ENCODE results near the gene IGFBP3.

IGFBP3 gene

GRCh38 chr7:45921699-45922519, 837 bp upstream of the IGFBP3 start:
- peak in 1 of 2 donors; percentile 31 for DNase-seq

GRCh38 chr7:45921381-45921698, 268 bp upstream of the IGFBP3 start:
- no peak for DNase-seq

- no peak for DNase-seq
These were observed 1.0 kb downstream of the IGFBP3 start for GRCh38 chr7:45919993-45920459.

GRCh38 chr7:45919231-45919784, 1.8 kb downstream of the IGFBP3 start:
- peak in 1 of 2 donors; percentile 10 for DNase-seq

- no peak for DNase-seq
These were observed 2.5 kb downstream of the IGFBP3 start for GRCh38 chr7:45918556-45918955.

GRCh38 chr7:45917658-45918057, 3.4 kb downstream of the IGFBP3 start:
- peak; percentile 49 to 58 for DNase-seq

GRCh38 chr7:45917064-45917463, 4.0 kb downstream of the IGFBP3 start:
- no peak for DNase-seq

GRCh38 chr7:45915606-45916005, 5.5 kb downstream of the IGFBP3 start:
- no peak for DNase-seq

- no peak for DNase-seq
These were observed 6.2 kb downstream of the IGFBP3 start for GRCh38 chr7:45914911-45915310.

- DNase-seq: no peak
These were observed 8.1 kb downstream of the IGFBP3 start for GRCh38 chr7:45912972-45913371.

GRCh38 chr7:45911311-45911710, 9.8 kb downstream of the IGFBP3 start:
- DNase-seq: no peak

GRCh38 chr7:45910855-45911254, 10.2 kb downstream of the IGFBP3 start:
- DNase-seq: no peak

GRCh38 chr7:45909561-45909960, 11.5 kb downstream of the IGFBP3 start:
- DNase-seq: no peak

- DNase-seq: no peak
These were observed 18.3 kb downstream of the IGFBP3 start for GRCh38 chr7:45902820-45903219.

GRCh38 chr7:45901566-45901965, 19.5 kb downstream of the IGFBP3 start:
- no peak for DNase-seq

GRCh38 chr7:45898222-45898621, 22.9 kb downstream of the IGFBP3 start:
- DNase-seq: no peak

GRCh38 chr7:45897042-45897690, 23.9 kb downstream of the IGFBP3 start:
- no peak for DNase-seq

- no peak for DNase-seq
These were observed 26.4 kb downstream of the IGFBP3 start for GRCh38 chr7:45894665-45895062.

- DNase-seq: no peak
These were observed 26.9 kb downstream of the IGFBP3 start for GRCh38 chr7:45893996-45894664.

GRCh38 chr7:45893374-45893995, 27.6 kb downstream of the IGFBP3 start:
- no peak for DNase-seq

GRCh38 chr7:45892407-45893035, 28.6 kb downstream of the IGFBP3 start:
- no peak for DNase-seq

All from hippocampal formation (tissue), 2 donors.